NCI-H187 (cell line): Measurements from ENCODE around the gene TSPO2.
A peak's percentile ranks its signal among the peaks of the same experiment; 100 is the strongest.
"Not testable (repeated sequence)": the region's sequence is repeated elsewhere in the genome, so short reads cannot be mapped to it uniquely, and the experiment has no call there.

Source experiments
- DNase-seq, 2 experiments: peaks; one replicate each; lab custom pipeline; 2025; lab: John Stamatoyannopoulos, UW

TSPO2 gene

DNA sequence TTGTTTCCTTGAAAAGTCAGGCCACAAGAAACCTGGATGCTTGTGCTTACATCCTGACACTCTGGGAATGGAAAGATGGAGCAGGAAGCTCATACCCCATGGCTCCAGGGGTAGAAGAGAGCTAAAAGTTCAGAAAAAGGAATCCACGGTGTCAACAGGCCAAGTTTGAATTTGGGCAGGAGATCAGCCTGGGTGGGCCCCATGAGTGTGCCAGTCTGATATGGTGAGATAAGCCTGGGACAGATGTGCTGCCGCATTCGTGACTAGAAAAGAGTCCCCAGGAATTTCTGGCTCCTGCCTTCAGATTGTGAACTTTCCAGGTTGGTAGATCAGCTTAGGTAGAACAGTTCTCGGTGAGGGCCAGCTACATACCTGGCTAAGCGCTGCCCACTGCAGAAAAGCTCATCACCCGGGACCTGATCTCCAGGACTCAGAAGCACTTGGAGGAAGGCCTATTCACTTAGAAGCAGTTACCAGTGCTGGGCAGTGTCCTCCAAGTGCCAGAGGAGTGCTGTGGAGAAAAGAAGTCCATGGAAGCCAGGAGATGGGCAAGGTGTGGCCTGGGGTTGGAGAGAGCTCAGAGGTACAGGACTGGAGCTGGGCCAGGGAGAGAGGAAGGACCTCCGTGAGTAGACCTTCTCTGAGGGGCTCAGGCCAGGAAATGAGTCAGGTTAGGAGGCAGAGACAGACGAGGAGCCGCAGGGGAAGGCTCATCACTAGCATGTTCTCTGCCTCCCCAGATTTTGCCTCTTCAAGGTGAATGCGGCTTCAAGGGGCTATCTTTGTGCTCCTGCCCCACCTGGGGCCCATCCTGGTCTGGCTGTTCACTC, at the start of gene TSPO2:
TSS of gene TSPO2 (plus strand) at position 242 of the 830 bp plus-strand sequence. CDS start at position 761, 519 bp downstream.
- DNase-seq, result no peak

GRCh38 chr6:40992746-40993145, 49.5 kb upstream of the TSPO2 start:
- DNase-seq, result no peak

DNA sequence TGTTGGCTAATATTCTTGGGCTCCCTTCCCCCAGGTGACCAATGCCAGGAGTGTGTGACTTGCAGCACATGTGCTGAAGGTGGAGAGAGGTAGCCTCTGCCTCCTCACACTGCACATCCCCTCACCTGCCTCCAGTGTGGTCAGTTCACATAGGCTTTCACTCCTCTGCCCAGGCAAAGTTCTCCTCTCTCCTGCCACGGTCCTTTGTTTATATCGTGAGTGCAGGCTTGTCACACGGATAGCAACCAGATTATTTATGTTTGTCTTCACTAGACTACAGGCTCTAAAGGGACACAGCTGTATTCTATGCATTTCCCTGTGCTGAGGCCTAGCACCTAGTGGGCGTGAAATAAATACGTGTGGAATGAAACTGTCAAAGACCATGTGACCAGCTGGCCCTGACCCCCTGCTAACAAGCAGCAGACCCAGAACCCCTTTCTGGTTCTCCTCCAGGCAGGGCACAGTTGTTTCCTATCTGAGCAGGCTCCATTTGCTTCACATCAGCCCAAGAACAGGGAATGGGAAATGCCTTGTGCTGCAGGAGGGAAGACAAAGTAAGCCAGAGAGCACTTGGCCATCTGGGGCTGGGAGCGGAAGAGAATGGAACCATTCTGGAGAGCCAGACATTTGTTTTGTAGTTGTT, 45.6 kb upstream of the TSPO2 start:
- DNase-seq, result no peak

- no peak for DNase-seq
Measured at GRCh38 chr6:40997234-40997957, 44.9 kb upstream of the TSPO2 start.

DNA sequence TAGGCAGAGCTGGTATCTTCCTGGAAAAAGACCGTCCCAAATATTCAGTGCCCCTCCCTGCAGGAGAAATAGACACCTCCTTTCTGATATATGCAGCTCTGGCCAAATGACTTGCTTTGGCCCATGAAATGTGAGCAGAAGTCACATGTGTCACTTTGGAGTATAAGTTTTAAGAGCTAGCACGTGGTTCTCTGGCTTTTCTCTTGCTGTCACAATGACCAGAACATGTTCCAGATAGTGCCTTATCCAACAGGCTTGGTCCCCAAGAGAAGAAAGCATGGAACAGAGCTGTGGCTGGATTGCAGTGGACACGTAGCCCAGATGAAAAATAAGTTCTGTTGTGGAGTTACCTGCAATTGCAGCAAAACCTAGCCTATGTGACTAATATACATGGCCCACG, 43.6 kb upstream of the TSPO2 start:
- DNase-seq, result no peak

DNA sequence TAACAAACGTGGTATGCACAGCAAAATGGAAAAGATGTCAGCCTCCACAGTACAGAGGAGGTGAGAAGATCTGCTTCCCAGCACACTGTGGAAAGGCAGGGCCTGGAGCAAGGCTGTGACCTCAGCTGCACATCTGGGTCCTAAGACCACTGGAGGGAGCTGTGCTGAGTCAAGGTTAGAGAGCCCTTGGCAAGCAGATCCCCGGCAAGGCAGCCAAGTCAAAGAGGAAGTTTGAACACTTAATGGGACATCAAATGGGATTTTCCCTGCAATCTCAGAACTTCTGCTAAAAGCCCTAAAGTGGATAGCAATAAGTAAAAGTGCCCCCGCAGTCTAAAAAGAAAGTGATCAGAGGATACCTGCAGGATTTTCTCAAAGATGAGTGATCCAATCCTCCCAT, 42.7 kb upstream of the TSPO2 start:
- DNase-seq, result no peak

DNA sequence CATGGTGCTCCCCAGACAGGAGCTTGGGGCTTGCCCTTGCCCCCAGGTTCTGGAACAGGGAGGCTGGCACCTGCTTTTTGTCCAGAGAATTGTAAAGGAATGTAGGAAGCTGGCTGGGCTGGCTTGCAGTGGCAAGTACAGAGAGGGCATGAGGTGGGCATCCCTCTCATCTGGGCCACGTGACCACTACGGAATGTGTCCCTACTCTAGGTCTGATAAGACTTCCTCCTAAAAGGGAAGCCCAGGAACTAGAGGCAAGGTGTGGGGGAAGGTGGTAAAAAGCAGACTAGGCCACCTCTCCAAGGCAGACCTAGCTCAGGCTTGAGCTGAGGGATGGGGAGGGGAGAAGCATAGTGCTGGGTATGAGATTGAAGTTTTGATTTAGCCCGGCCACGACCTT, 42.0 kb upstream of the TSPO2 start:
- no peak for DNase-seq

DNA sequence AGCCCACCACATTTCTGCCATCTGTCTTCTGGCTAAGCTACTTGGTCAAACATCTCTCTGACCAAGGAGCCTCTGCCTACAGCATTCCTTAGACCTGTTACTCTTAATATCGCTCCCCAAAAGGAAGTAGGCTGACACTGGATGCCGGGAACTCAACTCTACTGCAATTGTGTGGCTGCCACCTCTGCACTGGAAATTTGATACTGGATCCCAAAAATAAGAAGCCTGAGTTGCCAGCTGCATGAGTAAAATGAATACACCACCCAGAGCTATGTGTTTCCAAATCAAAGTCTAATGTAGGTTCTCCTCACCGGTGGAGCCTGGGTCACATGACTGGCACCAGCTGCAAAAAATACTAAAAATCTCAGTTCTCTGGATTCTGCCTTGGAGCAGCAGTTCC, 40.1 kb upstream of the TSPO2 start:
- no peak for DNase-seq

DNA sequence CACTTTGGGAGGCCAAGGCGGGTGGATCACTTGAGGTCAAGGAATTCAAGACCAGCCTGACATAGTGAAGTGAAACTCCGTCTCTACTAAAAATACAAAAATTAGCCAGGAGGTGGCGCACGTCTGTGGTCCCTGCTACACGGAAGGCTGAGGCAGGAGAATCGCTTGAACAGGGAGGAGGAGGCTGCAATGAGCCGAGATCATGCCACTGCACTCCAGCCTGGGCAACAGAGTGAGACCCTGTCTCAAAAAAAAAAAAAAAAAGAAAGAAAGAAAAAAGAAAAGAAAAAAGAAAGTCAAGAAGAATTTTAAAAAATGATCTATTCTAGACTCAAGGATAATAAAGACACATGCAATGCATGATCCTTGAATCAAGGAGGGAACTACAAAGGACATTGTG, 36.0 kb upstream of the TSPO2 start:
- DNase-seq, result peak; percentile 3 to 17

DNA sequence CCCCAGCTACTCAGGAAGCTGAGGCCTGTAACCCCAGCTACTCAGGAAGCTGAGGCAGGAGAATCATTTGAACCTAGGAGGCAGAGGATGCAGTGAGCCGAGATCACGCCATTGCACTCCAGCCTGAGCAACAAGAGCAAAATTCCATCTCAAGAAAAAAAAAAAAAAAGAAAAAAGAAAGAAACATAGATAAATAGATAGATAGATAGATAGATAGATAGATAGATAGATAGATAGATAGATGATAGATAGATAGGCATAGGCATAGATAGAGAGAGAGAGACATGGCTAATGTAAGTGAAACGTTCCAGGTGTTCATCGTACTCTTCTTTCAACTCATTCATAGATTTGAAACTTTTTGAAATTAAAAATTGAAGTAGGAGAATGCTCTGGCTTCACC, 35.3 kb upstream of the TSPO2 start:
- DNase-seq, result not testable (repeated sequence)

- DNase-seq, result no peak
Measured at GRCh38 chr6:41008011-41008410, 34.3 kb upstream of the TSPO2 start.

- DNase-seq, result no peak
Measured at GRCh38 chr6:41009669-41010068, 32.6 kb upstream of the TSPO2 start.

DNA sequence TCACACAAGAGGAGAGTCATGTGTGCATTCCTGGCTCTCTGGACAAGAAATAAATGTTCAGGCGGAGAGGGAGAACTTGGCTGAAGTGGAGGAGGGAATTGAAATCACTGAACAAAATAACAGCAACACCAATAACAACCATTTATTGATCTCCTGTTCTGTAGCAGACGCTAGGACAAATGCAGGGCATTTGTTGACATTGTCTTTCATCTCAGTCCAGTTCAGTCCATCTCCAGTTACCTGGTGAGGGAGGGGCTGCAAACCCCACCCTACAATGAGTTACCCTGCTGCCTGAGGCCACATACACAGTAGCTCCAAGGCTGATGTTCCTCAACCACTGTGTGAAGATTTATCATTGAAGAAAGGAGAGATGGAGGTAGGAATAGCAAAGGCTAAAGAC, 30.6 kb upstream of the TSPO2 start:
- DNase-seq, result no peak

DNA sequence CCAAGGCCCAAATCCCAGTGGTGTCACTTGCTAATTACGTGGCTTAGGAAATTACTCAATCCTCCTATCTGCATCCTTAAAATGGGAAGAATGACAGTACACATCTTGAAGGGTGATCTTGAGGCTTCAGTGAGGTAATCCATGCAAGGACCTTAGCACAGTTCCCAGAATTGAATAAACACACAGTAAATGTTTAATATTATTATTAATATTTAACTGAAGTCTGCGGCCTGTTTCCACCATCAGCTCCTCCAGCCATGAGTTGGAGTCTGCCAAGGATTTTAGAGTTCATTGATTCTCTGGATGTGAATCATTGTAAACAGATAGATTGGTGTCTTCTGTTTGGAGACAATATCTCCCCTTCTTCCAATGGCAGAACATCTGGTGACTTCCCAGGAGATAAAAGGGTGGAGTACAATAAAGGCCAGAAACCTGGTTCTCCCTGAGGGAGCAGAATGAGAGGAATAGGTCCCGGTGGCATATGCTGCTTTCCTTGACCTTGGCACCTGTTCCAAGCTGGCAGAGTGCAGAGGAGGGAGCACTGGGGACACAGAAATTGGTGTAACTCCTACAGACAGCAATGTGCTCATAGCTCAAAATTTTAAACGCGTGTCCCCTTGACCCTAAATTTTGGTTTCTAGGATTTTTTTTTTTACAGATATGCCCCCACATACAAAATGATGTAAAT, 28.7 kb upstream of the TSPO2 start:
- no peak for DNase-seq

GRCh38 chr6:41014780-41015179, 27.5 kb upstream of the TSPO2 start:
- no peak for DNase-seq

DNA sequence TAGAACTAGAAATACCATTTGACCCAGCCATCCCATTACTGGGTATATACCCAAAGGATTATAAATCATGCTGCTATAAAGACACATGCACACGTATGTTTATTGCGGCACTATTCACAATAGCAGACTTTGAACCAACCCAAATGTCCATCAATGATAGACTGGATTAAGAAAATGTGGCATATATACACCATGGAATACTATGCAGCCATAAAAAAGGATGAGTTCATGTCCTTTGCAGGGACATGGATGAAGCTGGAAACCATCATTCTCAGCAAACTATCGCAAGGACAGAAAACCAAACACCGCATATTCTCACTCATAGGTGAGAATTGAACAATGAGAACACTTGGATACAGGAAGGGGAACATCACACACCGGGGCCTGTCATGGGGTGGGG, 26.4 kb upstream of the TSPO2 start:
- DNase-seq, result not testable (repeated sequence)

DNA sequence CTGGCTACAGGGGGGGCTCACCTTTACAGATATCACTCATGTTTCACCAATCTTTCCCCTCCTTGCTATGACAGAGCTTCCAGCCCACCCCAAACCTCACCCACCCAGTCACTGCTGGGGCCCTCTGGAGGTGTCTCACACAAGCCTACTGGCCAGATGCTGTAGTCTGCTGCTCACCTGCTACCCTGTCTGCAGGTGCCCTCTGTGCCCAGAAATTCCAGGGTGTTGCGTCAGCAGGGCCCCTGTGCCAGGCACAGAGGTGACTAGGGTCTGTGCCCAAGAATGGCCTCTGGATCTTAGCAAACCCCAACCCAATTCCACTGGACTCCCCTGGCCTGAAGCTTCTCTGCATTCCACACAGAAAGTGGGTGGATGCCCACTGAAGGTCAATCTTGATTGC, 24.6 kb upstream of the TSPO2 start:
- no peak for DNase-seq

GRCh38 chr6:41021832-41022231, 20.4 kb upstream of the TSPO2 start:
- DNase-seq, result no peak

- no peak for DNase-seq
Measured at GRCh38 chr6:41022294-41022693, 20.0 kb upstream of the TSPO2 start.

GRCh38 chr6:41023114-41023513, 19.2 kb upstream of the TSPO2 start:
- DNase-seq, result no peak

GRCh38 chr6:41025966-41026530, 16.2 kb upstream of the TSPO2 start:
- DNase-seq, result no peak

- DNase-seq, result no peak
Measured at GRCh38 chr6:41027241-41027640, 15.0 kb upstream of the TSPO2 start.
